ENCODE results near the gene MSI2.

The MSI2 gene

DNA sequence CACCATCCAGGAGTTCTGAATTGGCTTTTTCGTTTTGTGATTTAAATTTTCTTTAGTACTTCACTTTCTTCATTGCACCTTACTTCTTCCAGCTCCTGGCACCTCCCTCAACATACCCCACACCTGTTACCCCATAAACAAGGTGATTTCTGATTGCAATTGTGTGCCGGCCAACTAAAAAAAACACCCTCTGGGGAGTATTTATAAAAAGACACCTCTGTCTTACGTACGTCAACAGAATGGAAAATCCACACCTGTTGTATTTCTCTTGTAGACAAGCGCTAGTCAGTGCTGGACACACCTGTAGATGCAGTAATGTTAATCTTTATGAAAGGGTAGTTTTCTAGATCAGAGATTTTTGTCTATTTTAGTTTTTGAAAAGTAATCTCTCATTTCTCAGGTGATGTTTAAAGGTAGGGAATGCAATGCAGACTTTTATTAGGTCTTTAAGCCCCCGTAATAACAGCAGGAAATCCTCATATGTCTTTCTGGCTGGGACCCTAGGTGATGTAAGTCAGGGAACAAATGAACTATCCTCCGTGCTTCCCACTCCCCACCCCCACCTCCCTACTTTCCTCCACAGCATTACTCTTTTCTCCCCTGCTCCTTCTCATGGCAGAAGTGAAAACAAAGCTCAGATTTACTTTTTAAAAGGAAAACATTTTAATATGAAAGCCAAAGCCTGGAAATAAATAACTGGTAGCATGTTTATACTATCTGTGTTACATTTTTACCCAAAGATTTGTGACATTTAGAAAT lies 4.2 kb downstream of the MSI2 start:
- no peak for TF ChIP-seq CTCF (IDR thresholded peaks at IDR 0.05; ENCODE audit: insufficient read depth, low read depth, low read length, missing control alignments)
- H3K4me3 ChIP-seq (ENCODE audit: low read length) = no peak overlapping the region
- no peak for DNase-seq (ENCODE audit: low read depth)

- no peak for DNase-seq (ENCODE audit: low read depth)
- no peak for TF ChIP-seq CTCF (IDR thresholded peaks at IDR 0.05; ENCODE audit: insufficient read depth, low read depth, low read length, missing control alignments)
- no peak overlapping the region for H3K4me3 ChIP-seq (ENCODE audit: low read length)
Observed at GRCh38 chr17:57261084-57261461, 4.8 kb downstream of the MSI2 start.

- TF ChIP-seq CTCF (IDR thresholded peaks at IDR 0.05; ENCODE audit: insufficient read depth, low read depth, low read length, missing control alignments) = no peak
- DNase-seq (ENCODE audit: low read depth) = no peak
- no peak overlapping the region for H3K4me3 ChIP-seq (ENCODE audit: low read length)
Observed at GRCh38 chr17:57262557-57262956, 6.2 kb downstream of the MSI2 start.

DNA sequence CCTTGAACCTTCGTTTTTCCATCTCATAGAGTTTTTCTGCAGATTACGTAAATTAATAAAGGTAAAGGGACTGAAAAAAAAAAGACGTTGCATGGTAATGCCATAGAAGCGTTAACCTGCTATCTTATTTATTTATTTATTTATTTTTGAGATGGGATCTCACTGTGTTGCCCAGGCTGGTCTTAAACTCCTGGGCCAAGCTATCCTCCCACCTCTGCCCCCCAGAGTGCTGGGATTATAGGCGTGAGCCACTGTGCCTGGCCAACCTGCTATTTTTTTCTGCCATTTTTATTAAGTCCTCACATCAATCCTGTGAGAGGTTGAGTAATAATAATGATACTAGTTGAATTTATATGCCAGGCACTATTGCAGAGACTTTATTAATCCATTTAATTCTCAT lies 7.9 kb downstream of the MSI2 start:
- DNase-seq (ENCODE audit: low read depth) = no peak
- no peak overlapping the region for H3K4me3 ChIP-seq (ENCODE audit: low read length)
- TF ChIP-seq CTCF (IDR thresholded peaks at IDR 0.05; ENCODE audit: insufficient read depth, low read depth, low read length, missing control alignments) = no peak

DNA sequence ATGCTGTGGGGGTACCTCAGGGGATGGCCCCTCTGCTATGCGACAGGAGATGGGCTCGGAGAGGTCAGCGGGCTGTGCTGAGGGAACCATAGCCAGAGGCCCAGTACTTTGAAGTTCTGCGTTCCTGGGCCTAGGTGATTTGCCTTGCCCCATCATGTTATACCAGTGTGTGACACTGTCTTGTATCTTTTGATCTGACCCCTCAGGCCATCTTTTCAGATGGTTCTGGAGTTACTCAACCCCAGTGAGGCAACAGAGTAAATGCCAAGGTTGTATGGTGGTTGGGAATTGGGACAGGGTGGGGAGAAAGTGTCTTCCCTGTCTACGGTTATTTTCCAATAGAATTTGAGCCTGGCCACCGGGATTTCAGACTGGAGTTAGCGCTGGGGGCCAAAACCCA lies 8.5 kb downstream of the MSI2 start:
- TF ChIP-seq CTCF (IDR thresholded peaks at IDR 0.05; ENCODE audit: insufficient read depth, low read depth, low read length, missing control alignments) = no peak
- DNase-seq (ENCODE audit: low read depth) = peak; percentile 33
- no peak overlapping the region for H3K4me3 ChIP-seq (ENCODE audit: low read length)

- H3K4me3 ChIP-seq (ENCODE audit: low read length) = no peak overlapping the region
- DNase-seq (ENCODE audit: low read depth) = no peak
- no peak for TF ChIP-seq CTCF (IDR thresholded peaks at IDR 0.05; ENCODE audit: insufficient read depth, low read depth, low read length, missing control alignments)
Observed at GRCh38 chr17:57266902-57267311, 10.6 kb downstream of the MSI2 start.

GRCh38 chr17:57268181-57268580 lies 11.9 kb downstream of the MSI2 start:
- H3K4me3 ChIP-seq (ENCODE audit: low read length) = no peak overlapping the region
- no peak for TF ChIP-seq CTCF (IDR thresholded peaks at IDR 0.05; ENCODE audit: insufficient read depth, low read depth, low read length, missing control alignments)
- no peak for DNase-seq (ENCODE audit: low read depth)

Measured in epithelial cell of esophagus (primary cell).